Thoracic aorta (tissue), 2 donors: ENCODE measurements around the gene KLHL18. TPM values are rescaled to one million over a fixed set of nuclear protein-coding genes. Genes with fewer than 3 reads are reported as not detected.
"Not testable (repeated sequence)": the region's sequence is repeated elsewhere in the genome, so short reads cannot be mapped to it uniquely, and the experiment has no call there.

Source experiments
- ATAC-seq: fragments of 150-250 bp; one replicate; pipeline ENCODE4 v1.8.0; 2017; ENCODE audit warnings: low read depth; ENCODE audit not compliant: insufficient number of reproducible peaks, low FRiP score
- DNase-seq: peaks from one replicate; pipeline ENCODE4 v3.0.0-alpha.2; 2020; ENCODE audit warnings: low spot score
- H3K27ac ChIP-seq, 2 donors: fragments of 200-600 bp; sonication (generic); 1 replicate in 1 of 2; 2 replicates in 1 of 2; pipeline ENCODE4 v1.5.1; 2016; ENCODE audit warnings: mild to moderate bottlenecking in 2 of 2, moderate library complexity in 2 of 2
- H3K27me3 ChIP-seq: fragments of 200-600 bp; sonication (generic); replicated peaks from 2 replicates; pipeline ENCODE4 v1.6.0; 2016; ENCODE audit warnings: mild to moderate bottlenecking; ENCODE audit not compliant: insufficient read depth
- H3K36me3 ChIP-seq: fragments of 200-600 bp; sonication (generic); one replicate; pipeline ENCODE4 v1.5.1; 2016
- H3K4me1 ChIP-seq, 2 donors: fragments of 200-600 bp; sonication (generic); 1 replicate in 1 of 2; 2 replicates in 1 of 2; pipeline versions ENCODE4 v1.5.1 to v1.6.0; 2016; ENCODE audit warnings: low read depth in 2 of 2, mild to moderate bottlenecking in 1 of 2; ENCODE audit not compliant: control insufficient read depth in 1 of 2
- H3K4me3 ChIP-seq: fragments of 200-600 bp; sonication (generic); 2 replicates; pipeline ENCODE4 v1.5.1; 2016; ENCODE audit warnings: mild to moderate bottlenecking
- H3K9me3 ChIP-seq: fragments of 200-600 bp; sonication (generic); 2 replicates; pipeline ENCODE4 v1.5.1; 2016
- CTCF ChIP-seq: fragments of 200-600 bp; sonication (generic); IDR thresholded peaks from one replicate; pipeline ENCODE4 v1.5.1; 2019; ENCODE audit warnings: antibody characterized with exemption
- total RNA-seq, 2 donors: library from RNA; depleted of rRNA; stranded (reverse); fragments of >200 nt; gene quantifications; one replicate each; pipeline versions ENCODE4 v1.1.0 to v1.2.3, GENCODE V29; 2016

KLHL18 gene
- total RNA-seq, 2 donors from 2014 or later = 18.4 to 30.9 TPM

DNA sequence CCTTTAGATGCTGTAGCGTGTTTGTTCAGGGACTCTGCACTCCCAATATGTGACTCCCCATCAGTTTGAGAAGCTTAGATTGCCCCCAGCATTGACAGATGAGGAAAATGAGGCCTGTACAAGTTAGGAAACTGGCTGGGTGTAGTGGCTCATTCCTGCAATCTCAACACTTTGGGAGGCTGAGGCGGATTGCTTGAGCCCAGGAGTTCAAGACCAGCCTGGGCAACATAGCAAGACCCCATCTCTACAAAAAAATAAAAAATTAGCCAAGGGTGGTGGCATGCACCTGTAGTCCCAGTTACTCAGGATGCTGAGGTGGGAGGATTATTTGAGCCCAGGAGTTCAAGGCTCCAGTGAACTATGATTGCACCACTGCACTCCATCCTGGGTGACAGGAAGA is 84.1 kb downstream of the KLHL18 start:
- Histone ChIP-seq H3K27me3 (no peaks in the 10 kb centered on the region), H3K4me1 (peaks cover 5 to 11% of the 10 kb centered on the region in 2 donors), H3K9me3 (no peaks in the 10 kb centered on the region), H3K27ac (no peak overlapping the region), H3K36me3 (no peaks in the 10 kb centered on the region), H3K4me3 (no peak overlapping the region)
- TF ChIP-seq CTCF = no peak
- DNase-seq (no peak), ATAC-seq (no peak)

DNA sequence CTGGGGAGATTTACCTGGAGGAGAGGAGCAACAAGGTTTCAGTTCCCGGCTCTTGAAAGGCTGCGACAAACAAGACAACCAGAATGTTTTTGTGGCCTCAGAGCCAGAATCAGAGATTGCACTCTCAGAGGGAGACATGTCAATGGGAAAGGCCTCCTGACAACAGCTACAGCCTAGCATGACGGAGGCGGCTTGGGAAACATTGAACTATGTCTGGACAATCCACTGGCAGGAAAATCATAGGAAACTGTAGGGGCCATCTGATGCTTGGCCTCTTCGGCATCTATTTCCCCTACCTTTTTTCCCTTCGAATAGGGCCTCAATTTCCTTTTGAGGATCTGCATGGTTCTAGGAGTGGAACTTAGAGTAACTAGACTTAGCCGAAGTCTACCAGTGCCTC is 84.9 kb downstream of the KLHL18 start:
- no peaks in the 10 kb centered on the region for H3K9me3 ChIP-seq
- no peaks in the 10 kb centered on the region for H3K27me3 ChIP-seq
- ATAC-seq = no peak
- H3K4me1 ChIP-seq = peaks cover 5 to 11% of the 10 kb centered on the region in 2 donors
- no peak for TF ChIP-seq CTCF
- DNase-seq = no peak
- H3K36me3 ChIP-seq = no peaks in the 10 kb centered on the region
- no peak overlapping the region for H3K4me3 ChIP-seq
- H3K27ac ChIP-seq = no peak overlapping the region

- not testable (repeated sequence) for H3K27ac ChIP-seq, ATAC-seq, H3K36me3 ChIP-seq, H3K9me3 ChIP-seq, H3K4me3 ChIP-seq, H3K27me3 ChIP-seq, DNase-seq
- H3K4me1 ChIP-seq = peaks cover 5 to 11% of the 10 kb centered on the region in 2 donors
Observed at GRCh38 chr3:47370020-47370419, 87.3 kb downstream of the KLHL18 start.

DNA sequence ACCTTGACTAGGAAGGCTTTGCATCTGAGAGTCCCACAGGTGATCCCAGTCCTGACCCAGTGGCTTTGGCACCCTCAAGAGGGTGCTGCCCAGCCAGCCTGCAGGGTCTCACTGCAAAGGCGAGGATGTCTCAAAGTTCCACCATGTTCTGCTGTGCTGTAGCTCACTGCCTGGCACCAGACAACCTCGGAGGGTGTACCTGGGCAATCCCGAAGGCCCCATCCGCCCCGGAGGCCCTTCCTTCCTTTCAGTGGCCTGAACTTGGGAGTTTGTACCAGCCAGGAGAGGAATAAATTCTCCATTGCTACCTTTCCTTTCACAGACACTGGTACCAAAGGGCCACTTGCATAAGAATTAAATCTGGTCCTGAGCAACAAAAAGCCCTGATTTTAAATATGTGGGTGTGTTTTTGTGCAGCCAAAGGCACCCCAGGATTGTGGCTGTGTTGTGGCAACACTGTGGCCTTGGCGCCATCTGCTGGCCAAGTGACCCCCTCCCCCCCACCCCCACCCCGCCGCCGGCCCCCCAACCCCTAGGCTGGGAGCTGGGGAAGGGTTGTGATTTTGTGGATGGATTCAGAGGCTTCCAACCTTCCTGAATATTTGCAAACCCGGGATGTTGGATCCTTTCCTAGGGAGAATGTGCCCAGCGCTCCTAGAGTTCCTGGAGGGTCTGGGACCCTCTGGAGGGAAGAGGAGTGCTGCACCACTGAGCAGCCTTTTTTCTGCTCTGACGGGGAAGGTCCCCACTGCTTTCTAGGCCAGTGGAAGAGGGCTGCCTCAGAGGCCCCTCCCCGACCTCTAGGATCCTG is 88.3 kb downstream of the KLHL18 start:
- no peaks in the 10 kb centered on the region for H3K27me3 ChIP-seq
- DNase-seq = no peak
- no peaks in the 10 kb centered on the region for H3K36me3 ChIP-seq
- H3K9me3 ChIP-seq = no peaks in the 10 kb centered on the region
- ATAC-seq = no peak
- no peak overlapping the region for H3K27ac ChIP-seq
- TF ChIP-seq CTCF = peak; percentile 20
- H3K4me1 ChIP-seq = peaks cover under 1 to 1% of the 10 kb centered on the region in 2 donors
- no peak overlapping the region for H3K4me3 ChIP-seq

GRCh38 chr3:47374587-47374986 is 91.8 kb downstream of the KLHL18 start:
- Histone ChIP-seq H3K27me3 (no peaks in the 10 kb centered on the region), H3K4me3 (no peak overlapping the region), H3K4me1 (peaks cover 3 to 11% of the 10 kb centered on the region in 2 donors), H3K9me3 (no peaks in the 10 kb centered on the region), H3K36me3 (no peaks in the 10 kb centered on the region), H3K27ac (no peak overlapping the region)
- no peak for TF ChIP-seq CTCF
- ATAC-seq (no peak), DNase-seq (no peak)
